Amniotic stem cell (primary cell): ENCODE data around the gene BFAR.
"Not testable (repeated sequence)": the region's sequence is repeated elsewhere in the genome, so short reads cannot be mapped to it uniquely, and the experiment has no call there.

Experiments
- DNase-seq: peaks from one replicate; lab custom pipeline; 2025; lab: John Stamatoyannopoulos, UW

BFAR gene

DNA sequence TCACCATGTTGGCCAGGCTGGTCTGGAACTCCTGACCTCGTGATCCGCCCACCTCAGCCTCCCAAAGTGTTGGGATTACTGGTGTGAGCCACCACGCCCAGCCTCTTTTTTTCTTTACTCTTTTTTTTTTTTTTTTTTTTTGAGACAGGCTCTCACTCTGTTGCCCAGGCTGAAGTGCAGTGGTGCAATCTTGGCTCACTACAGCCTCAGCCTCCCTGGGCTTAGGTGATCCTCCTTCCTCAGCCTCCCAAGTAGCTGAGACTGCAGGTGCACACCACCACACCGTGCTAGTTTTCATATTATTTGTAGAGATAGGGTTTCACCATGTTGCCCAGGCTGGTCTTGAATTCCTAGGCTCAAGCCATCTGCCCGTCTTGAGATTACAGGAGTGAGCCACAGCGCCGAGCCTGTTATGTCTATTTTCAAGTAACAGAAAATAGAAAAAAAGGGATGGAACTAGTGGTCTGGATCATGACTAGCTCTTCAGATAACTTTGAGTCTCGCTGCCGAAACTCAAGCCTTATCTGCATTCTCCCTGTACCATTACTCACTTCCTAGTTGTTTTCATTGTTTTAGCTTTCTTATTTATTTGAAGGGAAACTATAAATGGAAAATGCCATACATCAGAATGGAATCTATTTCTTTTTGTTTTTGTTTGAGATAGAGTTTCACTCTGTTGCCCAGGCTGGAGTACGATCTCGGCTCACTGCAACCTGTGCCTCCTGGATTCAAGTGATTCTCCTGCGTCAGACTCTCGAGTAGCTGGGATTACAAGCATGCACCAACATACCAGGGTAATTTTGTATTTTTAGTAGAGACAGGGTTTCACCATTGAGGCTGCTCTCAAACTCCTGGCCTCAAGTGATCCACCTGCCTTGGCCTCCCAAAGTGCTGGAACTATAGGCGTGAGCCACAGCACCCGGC lies 53.4 kb downstream of the BFAR start:
- DNase-seq, result not testable (repeated sequence)

GRCh38 chr16:14694129-14694528 lies 61.4 kb downstream of the BFAR start, which contains the start of gene PLA2G10:
Gene PLA2G10 (minus strand): TSS chr16:14694308. CDS start chr16:14694229, 79 bp downstream.
- not testable (repeated sequence) for DNase-seq

- not testable (repeated sequence) for DNase-seq
Observed at GRCh38 chr16:14701859-14702258, 69.1 kb downstream of the BFAR start.

GRCh38 chr16:14702672-14703071 lies 69.9 kb downstream of the BFAR start:
- DNase-seq, result not testable (repeated sequence)

DNA sequence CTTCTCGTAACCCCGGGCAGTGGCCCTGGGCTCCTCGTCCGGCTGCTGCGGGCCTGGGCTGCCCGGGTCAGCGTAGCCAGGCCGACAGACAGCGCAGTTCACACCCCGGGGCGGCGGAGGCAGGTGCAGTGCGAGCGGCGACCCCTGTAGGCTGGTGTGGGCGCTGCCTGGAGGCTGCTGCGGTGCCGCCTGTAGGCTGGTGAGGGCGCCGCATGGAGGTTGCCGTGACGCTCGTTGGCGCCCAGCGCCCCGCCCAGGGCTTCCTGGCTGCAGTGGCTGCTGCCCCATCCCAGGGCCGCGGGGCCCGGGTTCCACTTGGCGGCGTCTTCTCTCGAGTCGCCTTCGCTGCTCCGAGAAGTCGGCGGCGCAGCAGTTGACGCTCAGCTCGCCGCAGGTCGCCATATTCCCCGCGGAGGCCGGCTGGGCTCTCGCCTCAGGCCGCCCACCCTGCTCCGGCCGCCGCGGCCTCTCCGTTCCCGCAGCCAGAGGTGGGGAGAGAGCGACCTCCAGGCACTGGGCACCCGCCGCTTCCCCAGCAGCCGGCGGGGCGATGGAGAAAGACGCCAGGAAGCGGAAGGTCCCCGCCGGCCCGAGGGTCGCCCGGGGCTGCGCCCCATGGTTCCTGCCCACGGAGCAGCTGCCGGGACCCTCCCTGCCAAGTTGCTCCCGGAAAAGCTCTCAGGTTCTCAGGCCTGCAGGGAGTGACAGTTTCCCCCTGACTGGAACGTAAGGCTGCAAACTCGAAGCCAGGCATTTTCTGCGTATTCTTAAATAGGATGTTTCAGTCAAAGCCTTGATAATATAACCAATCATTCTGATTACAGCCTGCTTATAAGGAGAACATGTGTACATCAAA lies 70.6 kb downstream of the BFAR start, which contains the start of gene NPIPA3:
TSS of gene NPIPA3 (plus strand) at position 256 of the 856 bp plus-strand sequence. CDS start 5,533 bp downstream, outside the sequence.
- not testable (repeated sequence) for DNase-seq
